RWPE2 (cell line): Measurements from ENCODE around the gene ZNF24.

Experiments
- ATAC-seq: fragments of 200-7000 bp; cut with Tn5 transposase; 3 replicates; pipeline ENCODE4 v1.9.1; 2021; ENCODE audit warnings: low read depth
- DNase-seq: peaks from one replicate; pipeline ENCODE4 v3.0.0-alpha.2; 2020; ENCODE audit warnings: low spot score
- H3K27ac ChIP-seq: fragments of 450-650 bp; 2 replicates; pipeline ENCODE4 v1.5.1; 2017; ENCODE audit warnings: mild to moderate bottlenecking; ENCODE audit not compliant: poor library complexity, severe bottlenecking
- H3K27me3 ChIP-seq: fragments of 250-450 bp; sonication (Bioruptor Pico); 2 replicates; pipeline ENCODE4 v1.5.1; 2021; ENCODE audit warnings: mild to moderate bottlenecking, moderate library complexity; ENCODE audit not compliant: insufficient read depth, poor library complexity, severe bottlenecking
- H3K36me3 ChIP-seq: fragments of 250-450 bp; sonication (Bioruptor Pico); 2 replicates; pipeline ENCODE4 v1.5.1; 2020; ENCODE audit warnings: low read depth, mild to moderate bottlenecking, moderate library complexity
- H3K4me1 ChIP-seq: fragments of 250-450 bp; sonication (Bioruptor Pico); 2 replicates; pipeline ENCODE4 v1.5.1; 2021; ENCODE audit warnings: mild to moderate bottlenecking, moderate library complexity; ENCODE audit not compliant: insufficient read depth, poor library complexity, severe bottlenecking
- H3K4me3 ChIP-seq: fragments of 250-450 bp; sonication (Bioruptor Pico); 2 replicates; pipeline ENCODE4 v1.5.1; 2021; ENCODE audit warnings: mild to moderate bottlenecking, moderate library complexity; ENCODE audit not compliant: severe bottlenecking
- H3K9me3 ChIP-seq: fragments of 250-450 bp; sonication (Bioruptor Pico); 2 replicates; pipeline ENCODE4 v1.5.1; 2021; ENCODE audit warnings: mild to moderate bottlenecking, moderate library complexity; ENCODE audit not compliant: severe bottlenecking
- CTCF ChIP-seq: fragments of 450-650 bp; IDR thresholded peaks from one replicate; pipeline ENCODE4 v1.5.1; 2017; ENCODE audit warnings: mild to moderate bottlenecking, moderate library complexity; ENCODE audit not compliant: poor library complexity, severe bottlenecking

Gene ZNF24

GRCh38 chr18:35374708-35375107, 30.5 kb upstream of the ZNF24 start:
- ATAC-seq, result no peak
- DNase-seq, result no peak
- H3K36me3 ChIP-seq, result no peaks in the 10 kb centered on the region

GRCh38 chr18:35371412-35372195, 27.4 kb upstream of the ZNF24 start:
- TF ChIP-seq CTCF, result no peak
- Histone ChIP-seq H3K27me3 (no peaks in the 10 kb centered on the region), H3K27ac (no peak overlapping the region), H3K9me3 (no peaks in the 10 kb centered on the region), H3K36me3 (no peaks in the 10 kb centered on the region), H3K4me1 (no peaks in the 10 kb centered on the region), H3K4me3 (no peak overlapping the region)
- ATAC-seq, result no peak
- DNase-seq, result no peak

More at GRCh38 chr18:35374708-35375107, 30.5 kb upstream of the ZNF24 start:
- no peak for TF ChIP-seq CTCF
- no peak overlapping the region for H3K4me3 ChIP-seq
- no peaks in the 10 kb centered on the region for H3K27me3 ChIP-seq
- no peaks in the 10 kb centered on the region for H3K9me3 ChIP-seq
- H3K4me1 ChIP-seq, result no peaks in the 10 kb centered on the region
- H3K27ac ChIP-seq, result no peak overlapping the region

- ATAC-seq, result no peak
- no peak for TF ChIP-seq CTCF
Measured at GRCh38 chr18:35369126-35369525, 24.9 kb upstream of the ZNF24 start.

GRCh38 chr18:35368595-35368994, 24.4 kb upstream of the ZNF24 start:
- no peak for TF ChIP-seq CTCF
- DNase-seq, result no peak
- Histone ChIP-seq H3K4me1 (no peaks in the 10 kb centered on the region), H3K27me3 (no peaks in the 10 kb centered on the region), H3K27ac (no peak overlapping the region), H3K36me3 (no peaks in the 10 kb centered on the region), H3K4me3 (no peak overlapping the region), H3K9me3 (no peaks in the 10 kb centered on the region)
- ATAC-seq, result no peak

More at GRCh38 chr18:35369126-35369525, 24.9 kb upstream of the ZNF24 start:
- no peaks in the 10 kb centered on the region for H3K27me3 ChIP-seq
- H3K27ac ChIP-seq, result no peak overlapping the region
- H3K9me3 ChIP-seq, result no peaks in the 10 kb centered on the region
- no peak for DNase-seq
- H3K4me1 ChIP-seq, result no peaks in the 10 kb centered on the region
- H3K36me3 ChIP-seq, result no peaks in the 10 kb centered on the region
- H3K4me3 ChIP-seq, result no peak overlapping the region

GRCh38 chr18:35362531-35362930, 18.3 kb upstream of the ZNF24 start:
- DNase-seq (no peak), ATAC-seq (no peak)
- no peak for TF ChIP-seq CTCF
- H3K36me3 ChIP-seq, result no peaks in the 10 kb centered on the region
- H3K4me1 ChIP-seq, result no peaks in the 10 kb centered on the region
- no peak overlapping the region for H3K4me3 ChIP-seq
- peaks cover 6% of the 10 kb centered on the region for H3K27me3 ChIP-seq
- H3K27ac ChIP-seq, result no peak overlapping the region
- H3K9me3 ChIP-seq, result no peaks in the 10 kb centered on the region
